H1 (cell line): ENCODE measurements around the gene SMC6. TPM values are rescaled to one million over a fixed set of nuclear protein-coding genes. Genes with fewer than 3 reads are reported as not detected.

Source experiments
- CTCF ChIA-PET: fragments of 300-600 bp; sonication (Branson Sonifier 250); formaldehyde crosslinking; loops from one replicate; lab custom pipeline; 2021; ENCODE audit not compliant: partially characterized antibody; lab: Charles Lee
- POLR2A ChIA-PET: fragments of 300-600 bp; sonication (Branson Sonifier 250); formaldehyde crosslinking; loops from one replicate; lab custom pipeline; 2021; ENCODE audit warnings: inconsistent platforms; ENCODE audit not compliant: partially characterized antibody; lab: Charles Lee
- DNase-seq, 2 experiments: peaks; one replicate each; pipeline versions ENCODE4 v3.0.0 to v3.0.0-alpha.2; 2010 to 2022; ENCODE audit warnings: low spot score in 2 of 2, low read depth in 1 of 2, mixed read lengths in 1 of 2
- FAIRE-seq: peaks from 2 replicates; lab custom pipeline; 2011; peaks lifted over from hg19 to GRCh38; lab: Jason Lieb, UNC
- H2AFZ ChIP-seq: 2 replicates; pipeline ENCODE4 v1.8.1; 2012; ENCODE audit warnings: low read length, inconsistent platforms
- H2AK5ac ChIP-seq: 2 replicates; pipeline ENCODE4 v1.6.1; 2013; ENCODE audit warnings: low read depth, low read length
- H2BK120ac ChIP-seq: replicated peaks from 2 replicates; pipeline ENCODE3; 2013; ENCODE audit warnings: low read depth, low read length, inconsistent platforms
- H2BK12ac ChIP-seq: 2 replicates; pipeline ENCODE4 v1.6.1; 2013; ENCODE audit warnings: low read depth, low read length
- H2BK15ac ChIP-seq: 2 replicates; pipeline ENCODE4 v1.6.1; 2013; ENCODE audit warnings: low read length
- H2BK20ac ChIP-seq: 2 replicates; pipeline ENCODE4 v1.6.1; 2013; ENCODE audit warnings: low read length
- H2BK5ac ChIP-seq: 2 replicates; pipeline ENCODE4 v1.6.1; 2013; ENCODE audit warnings: low read depth, low read length
- H3K14ac ChIP-seq: 2 replicates; pipeline ENCODE4 v1.6.1; 2013; ENCODE audit warnings: inconsistent platforms; ENCODE audit not compliant: insufficient read length
- H3K18ac ChIP-seq: 2 replicates; pipeline ENCODE4 v1.6.1; 2013; ENCODE audit warnings: low read length; ENCODE audit errors: extremely low read depth
- H3K23ac ChIP-seq: 2 replicates; pipeline ENCODE4 v1.6.1; 2013; ENCODE audit warnings: inconsistent platforms; ENCODE audit not compliant: insufficient read length
- H3K23me2 ChIP-seq: 2 replicates; pipeline ENCODE4 v1.6.1; 2013; ENCODE audit warnings: low read depth, low read length
- H3K27ac ChIP-seq: 2 replicates; pipeline ENCODE4 v1.6.1; 2011; ENCODE audit warnings: low read depth, low read length, inconsistent platforms
- H3K27me3 ChIP-seq, 4 experiments: replicated peaks in 1 of 4; 1 replicate in 1 of 4; 2 replicates in 3 of 4; pipeline versions ENCODE4 v1.6.1 to v1.8.1; 2011 to 2013; ENCODE audit warnings: low read length in 3 of 4, mild to moderate bottlenecking in 3 of 4, inconsistent platforms in 2 of 4, mixed read lengths in 2 of 4, moderate library complexity in 1 of 4; ENCODE audit not compliant: control insufficient read depth in 3 of 4, insufficient read depth in 3 of 4; ENCODE audit errors: extremely low read depth in 1 of 4
- H3K36me3 ChIP-seq, 4 experiments: 2 replicates each; pipeline versions ENCODE4 v1.6.1 to v1.8.1; 2011 to 2013; ENCODE audit warnings: mild to moderate bottlenecking in 4 of 4, low read length in 3 of 4, moderate library complexity in 2 of 4, control low read depth in 1 of 4, inconsistent platforms in 1 of 4; ENCODE audit not compliant: insufficient read depth in 4 of 4, control insufficient read depth in 2 of 4
- H3K4ac ChIP-seq: replicated peaks from 2 replicates; pipeline ENCODE3; 2013; ENCODE audit warnings: low read length, low read depth, mixed read lengths, inconsistent platforms; ENCODE audit not compliant: insufficient read length
- H3K4me1 ChIP-seq, 4 experiments: replicated peaks in 1 of 4; 1 replicate in 1 of 4; 2 replicates in 3 of 4; pipeline versions ENCODE4 v1.6.1 to v1.8.1; 2011 to 2013; ENCODE audit warnings: low read length in 3 of 4, inconsistent platforms in 2 of 4, mixed read lengths in 1 of 4; ENCODE audit not compliant: insufficient read depth in 4 of 4, control insufficient read depth in 3 of 4
- H3K4me2 ChIP-seq, 2 experiments: 2 replicates each; pipeline versions ENCODE4 v1.6.1 to v1.8.1; 2011 to 2013; ENCODE audit warnings: low read depth in 2 of 2, low read length in 2 of 2, control low read depth in 1 of 2, inconsistent platforms in 1 of 2, mild to moderate bottlenecking in 1 of 2; ENCODE audit not compliant: insufficient read depth in 1 of 2
- H3K4me3 ChIP-seq, 4 experiments: fragments of 200-600, 300-600 bp in 1 of 4; sonication (generic), shearing (Covaris generic), sonication (Bioruptor Twin) in 1 of 4; 2 replicates each; pipeline versions ENCODE4 v1.5.1 to v1.8.1; 2011 to 2016; ENCODE audit warnings: low read length in 4 of 4, low read depth in 3 of 4, control low read depth in 2 of 4, inconsistent platforms in 2 of 4, mild to moderate bottlenecking in 2 of 4, mixed read lengths in 1 of 4, moderate library complexity in 1 of 4; ENCODE audit not compliant: insufficient read depth in 2 of 4; ENCODE audit errors: extremely low read depth in 1 of 4
- H3K56ac ChIP-seq: replicated peaks from 2 replicates; pipeline ENCODE3; 2013; ENCODE audit warnings: low read depth, mild to moderate bottlenecking, mixed read lengths, low read length, inconsistent platforms; ENCODE audit not compliant: insufficient read length
- H3K79me1 ChIP-seq: 2 replicates; pipeline ENCODE4 v1.6.1; 2013; ENCODE audit warnings: low read depth, low read length, control low read depth
- H3K79me2 ChIP-seq, 2 experiments: 2 replicates each; pipeline versions ENCODE4 v1.6.1 to v1.8.1; 2012 to 2013; ENCODE audit warnings: low read length in 2 of 2, mild to moderate bottlenecking in 2 of 2, inconsistent platforms in 1 of 2; ENCODE audit not compliant: insufficient read depth in 2 of 2, control insufficient read depth in 1 of 2
- H3K9ac ChIP-seq, 4 experiments: replicated peaks in 1 of 4; 1 replicate in 1 of 4; 2 replicates in 3 of 4; pipeline versions ENCODE4 v1.6.1 to v1.8.1; 2011 to 2013; ENCODE audit warnings: low read depth in 3 of 4, low read length in 3 of 4, control low read depth in 2 of 4, mild to moderate bottlenecking in 2 of 4, moderate library complexity in 2 of 4, inconsistent platforms in 1 of 4; ENCODE audit errors: extremely low read depth in 1 of 4
- H3K9me3 ChIP-seq, 2 experiments: 2 replicates each; pipeline versions ENCODE4 v1.6.1 to v1.8.1; 2012 to 2013; ENCODE audit warnings: mild to moderate bottlenecking in 2 of 2, moderate library complexity in 2 of 2, control low read depth in 1 of 2, inconsistent platforms in 1 of 2, low read depth in 1 of 2, low read length in 1 of 2, mixed read lengths in 1 of 2; ENCODE audit not compliant: insufficient read depth in 2 of 2
- H4K20me1 ChIP-seq, 2 experiments: replicated peaks in 1 of 2; 2 replicates each; pipeline versions ENCODE3 to v1.8.1; 2011 to 2013; ENCODE audit warnings: inconsistent platforms in 2 of 2, low read length in 2 of 2, mild to moderate bottlenecking in 1 of 2; ENCODE audit not compliant: insufficient read depth in 2 of 2, control insufficient read depth in 1 of 2
- H4K5ac ChIP-seq: 2 replicates; pipeline ENCODE4 v1.6.1; 2013; ENCODE audit warnings: low read length, low read depth, mixed read lengths, inconsistent platforms; ENCODE audit not compliant: insufficient read length
- H4K8ac ChIP-seq: 2 replicates; pipeline ENCODE4 v1.8.0; 2013; ENCODE audit warnings: mild to moderate bottlenecking, moderate library complexity, low read length, inconsistent platforms; ENCODE audit not compliant: insufficient read depth; ENCODE audit errors: extremely low read depth
- H4K91ac ChIP-seq: replicated peaks from 2 replicates; pipeline ENCODE3; 2013; ENCODE audit warnings: low read length, mixed read lengths, inconsistent platforms; ENCODE audit not compliant: insufficient read length
- NANOG ChIP-seq: IDR thresholded peaks from 2 replicates; pipeline ENCODE4 v1.6.1; 2011; ENCODE audit warnings: low read length, low read depth, mild to moderate bottlenecking, inconsistent platforms; ENCODE audit not compliant: insufficient read depth, poor library complexity, severe bottlenecking
- polyA plus RNA-seq, 7 experiments: library from polyadenylated mRNA; depleted of rRNA in 3 of 7; stranded (reverse) in 5 of 7; unstranded in 2 of 7; fragments of >200 nt in 5 of 7; fragments of 200-250 nt in 2 of 7; gene quantifications; 1 replicate in 5 of 7; 2 replicates in 1 of 7; 4 replicates in 1 of 7; pipeline versions ENCODE4 v1.2.1 to v1.2.3, GENCODE V29; 2011 to 2013; ENCODE audit warnings: missing spikeins in 2 of 7, mixed read lengths in 2 of 7
- total RNA-seq: library from RNA; stranded (reverse); fragmentation: NEBNext Ultra II Directional; extraction: Animal tissue kit (Norgen Biotek cat#: 25700); gene quantifications from 2 replicates; pipeline ENCODE4 v1.2.1, GENCODE V29; 2021

Gene SMC6
- total and polyA plus RNA-seq, 2 of the 8 experiments (the other 6 are each of a cell fraction or from before 2014, with no cell fraction given): 9.7 to 49.5 TPM

- no peak overlapping the region for H3K18ac ChIP-seq
- no peaks in the 10 kb centered on the region for H4K20me1 ChIP-seq
- H3K9ac ChIP-seq: no peak overlapping the region
- H3K4ac ChIP-seq: no peak overlapping the region
- H2BK15ac ChIP-seq: no peak overlapping the region
- H3K56ac ChIP-seq: no peak overlapping the region
- no peak overlapping the region for H4K91ac ChIP-seq
- no peaks in the 10 kb centered on the region for H3K79me1 ChIP-seq
- ChIA-PET POLR2A (no interaction called here), CTCF (interaction anchor here (0.8 to 2.1 kb wide), 2 partner anchors 29 to 204 kb away, joined by 5 to 7 read pairs; no protein-coding TSS in a partner anchor)
- no peaks in the 10 kb centered on the region for H3K9me3 ChIP-seq
- H3K23ac ChIP-seq: no peak overlapping the region
- DNase-seq (no peak), FAIRE-seq (no peak)
- no peaks in the 10 kb centered on the region for H3K23me2 ChIP-seq
- no peak overlapping the region for H4K8ac ChIP-seq
- no peak overlapping the region for H3K14ac ChIP-seq
- no peaks in the 10 kb centered on the region for H3K27me3 ChIP-seq
- no peak overlapping the region for H2BK120ac ChIP-seq
- no peak for TF ChIP-seq NANOG
- H4K5ac ChIP-seq: no peak overlapping the region
- no peak overlapping the region for H2BK20ac ChIP-seq
- no peak overlapping the region for H3K4me3 ChIP-seq
- no peaks in the 10 kb centered on the region for H3K4me1 ChIP-seq
- no peak overlapping the region for H3K27ac ChIP-seq
- no peak overlapping the region for H2BK12ac ChIP-seq
- H2AK5ac ChIP-seq: no peak overlapping the region
- H3K36me3 ChIP-seq: peaks cover 0 to 45% (median 7%) of the 10 kb centered on the region in 4 experiments; a peak in 5 of 8 replicates
- no peaks in the 10 kb centered on the region for H3K79me2 ChIP-seq
- no peak overlapping the region for H2AFZ ChIP-seq
- no peak overlapping the region for H2BK5ac ChIP-seq
- no peak overlapping the region for H3K4me2 ChIP-seq
Observed at GRCh38 chr2:17674817-17675216, 78.8 kb downstream of the SMC6 start.
